Measurements from ENCODE around the gene RNASE8. TPM values are rescaled to one million over a fixed set of nuclear protein-coding genes. Genes with fewer than 3 reads are reported as not detected.
A peak's percentile ranks its signal among the peaks of the same experiment; 100 is the strongest.

The RNASE8 gene
- total and polyA plus RNA-seq, 2 of the 8 experiments (the other 6 are each of a cell fraction or from before 2014, with no cell fraction given) = not detected

DNA sequence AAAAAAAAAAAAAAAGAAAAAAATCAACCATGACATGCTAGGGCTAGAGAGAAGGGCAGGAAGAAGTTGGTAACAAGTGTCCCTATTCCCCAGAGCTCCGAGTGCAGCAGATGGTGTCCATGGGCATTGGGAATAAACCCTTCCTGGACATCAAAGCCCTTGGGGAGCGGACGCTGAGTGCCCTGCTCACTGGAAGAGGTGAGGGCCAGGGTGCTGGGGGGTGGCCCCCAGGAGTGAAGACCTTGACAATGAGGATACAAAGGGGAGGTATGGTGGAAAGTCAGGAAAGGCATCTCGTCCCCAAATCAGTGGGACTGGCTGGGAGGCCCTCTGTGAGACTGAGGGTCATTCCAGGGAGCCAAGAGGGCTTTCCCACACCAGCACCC lies 29.3 kb downstream of the RNASE8 start:
- no peak overlapping the region for H2BK120ac ChIP-seq (replicated peaks; ENCODE audit: low read depth, low read length)
- H2BK5ac ChIP-seq (ENCODE audit: low read depth, low read length) = no peak overlapping the region
- no peak overlapping the region for H3K9ac ChIP-seq (replicated peaks in 1 of 4; ENCODE audit: extremely low read depth in 1 of 4, low read depth in 3 of 4, low read length in 3 of 4)
- peaks cover 12 to 17% of the 10 kb centered on the region in 2 experiments for H4K20me1 ChIP-seq (replicated peaks in 1 of 2; ENCODE audit: control insufficient read depth in 1 of 2, insufficient read depth in 2 of 2, low read length in 2 of 2)
- WGBS, 2 experiments (ENCODE audit: extremely low coverage in 1 of 2, insufficient coverage in 1 of 2, insufficient read length in 1 of 2, insufficient replicate concordance in 2 of 2, low coverage in 1 of 2, low lambda C conversion rate in 2 of 2, missing lambda C conversion rate in 1 of 2) = 90% methylated on average over 4 of the region's 4 CpGs; no CpG with 5 or more reads in 1 of the 2 experiments
- no peaks in the 10 kb centered on the region for H3K27me3 ChIP-seq (replicated peaks in 1 of 4; ENCODE audit: control insufficient read depth in 3 of 4, extremely low read depth in 1 of 4, insufficient read depth in 3 of 4, low read length in 3 of 4)
- no peak overlapping the region for H3K4me3 ChIP-seq (ENCODE audit: extremely low read depth in 1 of 4, insufficient read depth in 2 of 4, low read depth in 3 of 4, low read length in 4 of 4)
- TF ChIP-seq POLR2A (IDR thresholded peaks at IDR 0.05; ENCODE audit: control extremely low read depth in 1 of 2, low read depth in 2 of 2, low read length in 2 of 2) (peak; percentile 45 to 77; a peak in 1 of 3 replicates), POLR2AphosphoS5 (IDR thresholded peaks at IDR 0.05; ENCODE audit: low read depth, low read length) (peak; percentile 33), CREB1 (IDR thresholded peaks at IDR 0.05) (no peak)
- H3K27ac ChIP-seq (ENCODE audit: low read depth, low read length) = peak overlapping the region; percentile 47; the same call in 1 of the 2 replicates
- no peak overlapping the region for H3K18ac ChIP-seq (ENCODE audit: extremely low read depth, low read length)
- ChIA-PET POLR2A (ENCODE audit: partially characterized antibody) (interaction anchor here (0.6 to 12.4 kb wide), 10 partner anchors 10 to 369 kb away, joined by 3 to 245 read pairs (median 8); partner anchors contain the start of genes ARHGEF40, CHD8, NDRG2 and TMEM253), CTCF (ENCODE audit: partially characterized antibody) (interaction anchor here (0.6 to 10.2 kb wide), 7 partner anchors 15 to 116 kb away, joined by 3 to 148 read pairs (median 9); partner anchors contain the start of gene TMEM253)
- H3K79me1 ChIP-seq (ENCODE audit: low read depth, low read length) = 0 out of 2 replicates have a peak, but pooled peaks cover 4% of the 10 kb centered on the region
- no peak overlapping the region for H3K23ac ChIP-seq (ENCODE audit: insufficient read length)
- no peak overlapping the region for H4K8ac ChIP-seq (ENCODE audit: extremely low read depth, insufficient read depth, low read length)
- no peak overlapping the region for H3K4me2 ChIP-seq (ENCODE audit: insufficient read depth in 1 of 2, low read depth in 2 of 2, low read length in 2 of 2)
- H2AFZ ChIP-seq (ENCODE audit: low read length) = no peak overlapping the region
- DNase-seq (ENCODE audit: low read depth in 1 of 2, low spot score in 2 of 2) (no peak), FAIRE-seq (no peak)
- no peak overlapping the region for H4K5ac ChIP-seq (ENCODE audit: insufficient read length, low read depth, low read length)
- H2BK15ac ChIP-seq (ENCODE audit: low read length) = no peak overlapping the region
- no peaks in the 10 kb centered on the region for H3K79me2 ChIP-seq (ENCODE audit: control insufficient read depth in 1 of 2, insufficient read depth in 2 of 2, low read length in 2 of 2)
- no peak overlapping the region for H3K14ac ChIP-seq (ENCODE audit: insufficient read length)
- H3K56ac ChIP-seq (replicated peaks; ENCODE audit: insufficient read length, low read depth, low read length) = no peak overlapping the region
- no peaks in the 10 kb centered on the region for H3K23me2 ChIP-seq (ENCODE audit: low read depth, low read length)
- H4K91ac ChIP-seq (replicated peaks; ENCODE audit: insufficient read length, low read length) = no peak overlapping the region
- no peak overlapping the region for H2AK5ac ChIP-seq (ENCODE audit: low read depth, low read length)
- no peaks in the 10 kb centered on the region for H3K9me3 ChIP-seq (ENCODE audit: insufficient read depth in 2 of 2, low read depth in 1 of 2, low read length in 1 of 2)
- H2BK12ac ChIP-seq (ENCODE audit: low read depth, low read length) = no peak overlapping the region
- H3K4me1 ChIP-seq (replicated peaks in 1 of 4; ENCODE audit: control insufficient read depth in 3 of 4, insufficient read depth in 4 of 4, low read length in 3 of 4) = peaks cover 0 to 5% (median 0%) of the 10 kb centered on the region in 4 experiments; a peak in 3 of 7 replicates
- H3K36me3 ChIP-seq (ENCODE audit: control insufficient read depth in 2 of 4, insufficient read depth in 4 of 4, low read length in 3 of 4) = peaks cover 26 to 74% (median 65%) of the 10 kb centered on the region in 4 experiments
- no peak overlapping the region for H3K4ac ChIP-seq (replicated peaks; ENCODE audit: insufficient read length, low read depth, low read length)
- no peak overlapping the region for H2BK20ac ChIP-seq (ENCODE audit: low read length)
